ENCODE data around the gene GRM1. TPM values are rescaled to one million over a fixed set of nuclear protein-coding genes. Genes with fewer than 3 reads are reported as not detected.

The GRM1 gene
- under 0.01 TPM in 2 replicates for total RNA-seq

GRCh38 chr6:146028851-146029572, at the start of gene GRM1:
Gene GRM1 (plus strand): TSS chr6:146029062. CDS start chr6:146029518, 456 bp downstream.

Other genes with a start within 250 kb of the GRM1 start
- gene FBXO30, start 214.3 kb upstream of the GRM1 start, total RNA-seq: 17.5 and 20.8 TPM in 2 replicates
- gene SHPRH, start 64.7 kb upstream of the GRM1 start, total RNA-seq: 16.8 and 18.4 TPM in 2 replicates

All from smooth muscle cell of bladder (primary cell).